Naive thymus-derived CD8-positive, alpha-beta T cell (primary cell): ENCODE results near the gene CELF1. TPM values are rescaled to one million over a fixed set of nuclear protein-coding genes. Genes with fewer than 3 reads are reported as not detected.
A peak's percentile ranks its signal among the peaks of the same experiment; 100 is the strongest.

Experiments
- ATAC-seq, 2 donors: fragments of 150-1000 bp; cut with Tn5 transposase in 1 of 2; sonication (Bioruptor Pico), chemical (Tn5 transposase) in 1 of 2; 1 replicate in 1 of 2; 2 replicates in 1 of 2; pipeline ENCODE4 v1.10.0; 2021; ENCODE audit warnings: mild to moderate bottlenecking in 2 of 2, moderate library complexity in 2 of 2
- POLR2A ChIA-PET: fragments of 350-600 bp; sonication (Branson Sonifier 250); formaldehyde crosslinking; loops from one replicate; lab custom pipeline; 2021; ENCODE audit warnings: antibody characterized with exemption; lab: Charles Lee
- DNase-seq, 10 donors: peaks; one replicate each; pipeline versions ENCODE4 v3.0.0 to v3.0.0-alpha.2; 2020 to 2022
- H3K27ac Mint-ChIP-seq, 10 donors: one replicate each; pipeline ENCODE4 v1.8.0; 2020 to 2022; ENCODE audit warnings: mild to moderate bottlenecking in 10 of 10, mixed read lengths in 10 of 10, moderate library complexity in 4 of 10, inconsistent platforms in 1 of 10
- H3K27me3 Mint-ChIP-seq, 5 donors: one replicate each; pipeline ENCODE4 v1.8.0; 2021 to 2022; ENCODE audit warnings: mixed read lengths in 5 of 5
- H3K36me3 Mint-ChIP-seq, 3 donors: one replicate each; pipeline ENCODE4 v1.8.0; 2020 to 2022; ENCODE audit warnings: mixed read lengths in 3 of 3, mild to moderate bottlenecking in 2 of 3, inconsistent platforms in 1 of 3
- H3K4me1 Mint-ChIP-seq, 4 donors: one replicate each; pipeline ENCODE4 v1.8.0; 2021 to 2022; ENCODE audit warnings: mixed read lengths in 4 of 4
- H3K4me3 Mint-ChIP-seq, 10 donors: one replicate each; pipeline ENCODE4 v1.8.0; 2020 to 2022; ENCODE audit warnings: mild to moderate bottlenecking in 10 of 10, mixed read lengths in 10 of 10, moderate library complexity in 6 of 10, inconsistent platforms in 1 of 10
- H3K9me3 Mint-ChIP-seq, 9 donors: one replicate each; pipeline ENCODE4 v1.8.0; 2020 to 2022; ENCODE audit warnings: mixed read lengths in 9 of 9, mild to moderate bottlenecking in 3 of 9, inconsistent platforms in 1 of 9, moderate library complexity in 1 of 9
- polyA plus RNA-seq, 3 donors: library from polyadenylated mRNA; unstranded; fragments of 300-500 nt; fragmentation: Illumina TruSeq; gene quantifications; one replicate each; pipeline ENCODE4 v1.2.3, GENCODE V29; 2021
- total RNA-seq, 8 experiments: library from RNA in 2 of 8; stranded (reverse) in 2 of 8; gene quantifications; one replicate each; pipeline ENCODE4 v1.2.3 and lab custom pipeline; 2021 to 2026

CELF1 gene
- total and polyA plus RNA-seq, 5 experiments from 2014 or later, result 45.3 to 138 (median 79.3) TPM

- Mint-ChIP-seq H3K4me3 (no peak overlapping the region), H3K36me3 (peaks cover 5 to 14% (median 6%) of the 10 kb centered on the region in 3 donors), H3K27ac (no peak overlapping the region), H3K9me3 (no peaks in the 10 kb centered on the region), H3K4me1 (peaks cover 4 to 20% (median 10%) of the 10 kb centered on the region in 4 donors), H3K27me3 (peaks cover 6 to 27% (median 17%) of the 10 kb centered on the region in 5 donors)
- DNase-seq (no peak), ATAC-seq (no peak)
- POLR2A ChIA-PET, result no interaction called here
These were observed 36.2 kb upstream of the CELF1 start for GRCh38 chr11:47589118-47589517.

DNA sequence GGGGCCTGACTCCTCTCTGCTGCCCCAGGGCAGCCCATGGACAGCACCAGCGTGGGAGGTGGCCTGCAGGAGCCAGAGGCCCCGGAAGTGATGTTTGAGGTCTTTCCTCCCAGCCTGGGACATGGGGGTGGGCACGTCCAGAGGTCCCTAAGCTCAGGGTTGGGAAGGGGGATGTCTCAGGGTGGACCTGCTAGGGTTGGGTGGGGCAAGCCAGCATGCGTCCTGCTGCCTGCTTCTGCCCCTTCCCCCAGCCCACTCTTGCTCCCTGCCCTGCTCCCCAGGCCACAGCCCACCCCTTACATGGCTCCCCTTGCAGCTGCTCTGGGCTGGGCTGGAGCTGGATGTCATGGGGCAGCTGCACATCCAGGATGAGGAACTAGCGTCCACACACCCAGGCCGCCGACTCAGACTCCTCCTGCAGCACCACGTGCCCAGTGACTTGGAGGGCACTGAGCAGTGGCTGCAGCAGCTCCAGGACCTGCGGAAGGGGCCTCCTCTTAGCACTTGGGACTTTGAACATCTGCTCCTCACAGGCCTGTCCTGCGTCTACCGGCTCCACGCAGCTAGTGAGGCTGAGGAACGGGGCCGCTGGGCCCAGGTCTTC lies 34.9 kb upstream of the CELF1 start:
- POLR2A ChIA-PET, result no interaction called here

DNA sequence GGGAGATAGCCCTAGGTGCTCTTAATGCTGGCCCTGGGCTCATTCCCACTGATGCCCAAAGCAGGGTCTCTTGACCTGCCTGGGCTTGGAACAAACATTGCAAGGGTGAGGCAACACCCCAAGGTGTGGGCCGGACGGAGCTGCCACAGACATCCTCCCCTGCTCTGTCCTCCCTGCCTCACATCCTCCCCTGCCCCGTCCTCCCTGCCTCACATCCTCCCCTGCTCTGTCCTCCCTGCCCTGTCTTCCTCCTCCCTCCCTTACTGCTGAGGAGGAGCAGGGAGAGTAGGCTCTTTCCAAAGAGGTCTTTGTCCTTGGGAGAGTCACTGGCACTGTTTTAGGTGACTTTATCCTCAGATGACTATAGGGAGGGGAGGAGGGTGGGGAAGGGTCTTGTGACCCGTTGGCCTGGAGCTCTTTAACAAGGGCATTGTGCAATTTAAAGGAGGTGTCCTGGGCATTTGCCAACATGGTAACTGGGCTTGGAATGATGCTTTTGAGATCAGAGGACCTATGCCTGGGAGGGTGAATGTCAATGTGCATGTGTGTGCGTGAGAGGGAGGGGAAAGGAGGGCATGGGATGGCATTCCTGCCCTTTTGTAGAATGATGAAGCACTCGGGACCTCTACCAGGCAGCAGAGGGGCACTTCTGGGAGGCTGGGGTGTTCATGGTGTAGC lies 34.2 kb upstream of the CELF1 start:
- no peak for DNase-seq
- H3K27ac Mint-ChIP-seq, result no peak overlapping the region
- H3K9me3 Mint-ChIP-seq, result no peaks in the 10 kb centered on the region
- ATAC-seq, result no peak
- POLR2A ChIA-PET, result no interaction called here
- peaks cover 0 to 10% (median 5%) of the 10 kb centered on the region in 5 donors for H3K27me3 Mint-ChIP-seq
- peaks cover 3 to 9% (median 6%) of the 10 kb centered on the region in 4 donors for H3K4me1 Mint-ChIP-seq
- H3K4me3 Mint-ChIP-seq, result no peak overlapping the region
- peaks cover 12 to 33% (median 13%) of the 10 kb centered on the region in 3 donors for H3K36me3 Mint-ChIP-seq

More for the DNA sequence above, 34.9 kb upstream of the CELF1 start:
- Mint-ChIP-seq H3K27me3 (peaks cover 2 to 16% (median 9%) of the 10 kb centered on the region in 5 donors), H3K4me1 (peaks cover 4 to 13% (median 4%) of the 10 kb centered on the region in 4 donors), H3K9me3 (no peaks in the 10 kb centered on the region), H3K36me3 (peaks cover 10 to 27% (median 12%) of the 10 kb centered on the region in 3 donors), H3K4me3 (no peak overlapping the region), H3K27ac (peak overlapping the region in 1 of 10 donors; percentile 17)
- no peak for ATAC-seq
- no peak for DNase-seq

- no peak within 1 kb of the TSS for H3K4me3 Mint-ChIP-seq
- H3K27me3 Mint-ChIP-seq, result peaks cover 0 to 4% (median 0%) of the 10 kb centered on the region in 5 donors
- DNase-seq, result no peak
- no peaks in the 10 kb centered on the region for H3K9me3 Mint-ChIP-seq
- ATAC-seq, result no peak
- peaks cover 0 to 10% (median 3%) of the 10 kb centered on the region in 4 donors for H3K4me1 Mint-ChIP-seq
- peaks cover 12 to 42% (median 18%) of the 10 kb centered on the region in 3 donors for H3K36me3 Mint-ChIP-seq
- H3K27ac Mint-ChIP-seq, result peak within 1 kb of the TSS in 1 of 10 donors; percentile 33
- POLR2A ChIA-PET, result no interaction called here
These were observed 33.3 kb upstream of the CELF1 start, which contains the start of gene FAM180B for GRCh38 chr11:47586098-47586855. Gene FAM180B, plus strand, starts transcription at chr11:47586678. Its CDS starts 91 bp downstream, at chr11:47586769.

- H3K36me3 Mint-ChIP-seq, result peaks cover 12 to 49% (median 18%) of the 10 kb centered on the region in 3 donors
- H3K27me3 Mint-ChIP-seq, result peaks cover 0 to under 1% (median 0%) of the 10 kb centered on the region in 5 donors
- no peaks in the 10 kb centered on the region for H3K9me3 Mint-ChIP-seq
- no peak for ATAC-seq
- H3K4me1 Mint-ChIP-seq, result peaks cover 11 to 28% (median 19%) of the 10 kb centered on the region in 4 donors
- H3K27ac Mint-ChIP-seq, result peak overlapping the region in 1 of 10 donors; percentile 66
- peak overlapping the region in 1 of 10 donors; percentile 64 for H3K4me3 Mint-ChIP-seq
- no peak for DNase-seq
- POLR2A ChIA-PET, result no interaction called here
These were observed 30.9 kb upstream of the CELF1 start for GRCh38 chr11:47583844-47584243.

- peaks cover 4 to 64% (median 11%) of the 10 kb centered on the region in 3 donors for H3K36me3 Mint-ChIP-seq
These were observed 25.9 kb upstream of the CELF1 start, which contains the start of the genes KBTBD4 and NDUFS3 for GRCh38 chr11:47578524-47579494. Gene KBTBD4, minus strand, starts transcription at chr11:47578970. Its CDS starts 19 bp downstream, at chr11:47578951. Gene NDUFS3, plus strand, starts transcription at chr11:47579074. Its CDS starts 18 bp downstream, at chr11:47579092.

GRCh38 chr11:47577460-47578041 lies 24.6 kb upstream of the CELF1 start:
- H3K27ac Mint-ChIP-seq, result peak overlapping the region in 9 of 10 donors; percentile 63 to 100 (median 97)
- H3K27me3 Mint-ChIP-seq, result peaks cover 0 to 2% (median 0%) of the 10 kb centered on the region in 5 donors
- no peaks in the 10 kb centered on the region for H3K9me3 Mint-ChIP-seq
- peak in 1 of 10 donors; percentile 6 for DNase-seq
- POLR2A ChIA-PET, result interaction anchor here (0.7 to 3.7 kb wide), 6 partner anchors 11 to 151 kb away, joined by 3 to 38 read pairs (median 12); partner anchors contain the start of genes AGBL2, CELF1, PSMC3 and PTPMT1
- peak overlapping the region; percentile 93 to 100 (median 100) for H3K4me3 Mint-ChIP-seq
- H3K36me3 Mint-ChIP-seq, result peaks cover 0 to 63% (median 10%) of the 10 kb centered on the region in 3 donors
- H3K4me1 Mint-ChIP-seq, result peaks cover 13 to 53% (median 48%) of the 10 kb centered on the region in 4 donors
- no peak for ATAC-seq

More at GRCh38 chr11:47578524-47579494, 25.9 kb upstream of the CELF1 start, which contains the start of the genes KBTBD4 and NDUFS3:
- ATAC-seq, result peak; percentile 93 to 95
- peak within 1 kb of the TSS; percentile 93 to 100 (median 100) for H3K4me3 Mint-ChIP-seq
- DNase-seq, result peak; percentile 78 to 94 (median 88)
- no peaks in the 10 kb centered on the region for H3K9me3 Mint-ChIP-seq
- peaks cover 11 to 49% (median 48%) of the 10 kb centered on the region in 4 donors for H3K4me1 Mint-ChIP-seq
- H3K27ac Mint-ChIP-seq, result peak within 1 kb of the TSS; percentile 96 to 100 (median 99)
- peaks cover 0 to 2% (median 0%) of the 10 kb centered on the region in 5 donors for H3K27me3 Mint-ChIP-seq
- POLR2A ChIA-PET, result interaction anchor here (0.6 to 3.7 kb wide), 16 partner anchors 8 to 878 kb away, joined by 3 to 38 read pairs (median 4); partner anchors contain the start of genes AGBL2, ARHGAP1, CELF1 and DDB2

GRCh38 chr11:47573321-47573720 lies 20.4 kb upstream of the CELF1 start:
- POLR2A ChIA-PET, result interaction anchor here (1.1 to 1.6 kb wide), 2 partner anchors 8 to 14 kb away, joined by 4 to 6 read pairs; partner anchors contain the start of gene PTPMT1
- peaks cover 0 to 73% (median 5%) of the 10 kb centered on the region in 3 donors for H3K36me3 Mint-ChIP-seq
- peaks cover 4 to 49% (median 28%) of the 10 kb centered on the region in 4 donors for H3K4me1 Mint-ChIP-seq
- DNase-seq (no peak), ATAC-seq (no peak)
- H3K4me3 Mint-ChIP-seq, result no peak overlapping the region
- no peaks in the 10 kb centered on the region for H3K9me3 Mint-ChIP-seq
- no peak overlapping the region for H3K27ac Mint-ChIP-seq
- H3K27me3 Mint-ChIP-seq, result no peaks in the 10 kb centered on the region

GRCh38 chr11:47572715-47573255 lies 19.9 kb upstream of the CELF1 start:
- DNase-seq (no peak), ATAC-seq (no peak)
- Mint-ChIP-seq H3K27me3 (no peaks in the 10 kb centered on the region), H3K9me3 (no peaks in the 10 kb centered on the region), H3K4me3 (no peak overlapping the region), H3K36me3 (peaks cover 0 to 73% (median 5%) of the 10 kb centered on the region in 3 donors), H3K27ac (peak overlapping the region in 4 of 10 donors; percentile 5 to 58 (median 18)), H3K4me1 (peaks cover 4 to 46% (median 23%) of the 10 kb centered on the region in 4 donors)
- POLR2A ChIA-PET, result interaction anchor here (0.6 to 1.6 kb wide), 2 partner anchors 7 to 91 kb away, joined by 3 to 6 read pairs; partner anchors contain the start of gene PTPMT1

- H3K27me3 Mint-ChIP-seq, result no peaks in the 10 kb centered on the region
- H3K9me3 Mint-ChIP-seq, result no peaks in the 10 kb centered on the region
- POLR2A ChIA-PET, result no interaction called here
- H3K36me3 Mint-ChIP-seq, result peaks cover 0 to 70% (median 5%) of the 10 kb centered on the region in 3 donors
- H3K27ac Mint-ChIP-seq, result no peak overlapping the region
- H3K4me3 Mint-ChIP-seq, result no peak overlapping the region
- ATAC-seq (no peak), DNase-seq (no peak)
- H3K4me1 Mint-ChIP-seq, result peaks cover 4 to 39% (median 15%) of the 10 kb centered on the region in 4 donors
These were observed 19.0 kb upstream of the CELF1 start for GRCh38 chr11:47571895-47572294.
